Measurements from ENCODE around the gene SYNDIG1L. TPM values are rescaled to one million over a fixed set of nuclear protein-coding genes. Genes with fewer than 3 reads are reported as not detected.

SYNDIG1L gene
- total and polyA plus RNA-seq, 2 of the 4 experiments (the other 2 are of a cell fraction), result not detected

- POLR2A ChIA-PET (ENCODE audit: unreplicated experiment), result no interaction called here
- in situ Hi-C loops (cut with MboI; ENCODE audit: low sequenced_read_pairs), result no loop called here
Measured at GRCh38 chr14:74457565-74457895, 31.5 kb upstream of the SYNDIG1L start.

More at GRCh38 chr14:74457565-74457895, 31.5 kb upstream of the SYNDIG1L start:
- H3K4ac ChIP-seq (ENCODE audit: low read depth, low read length), result no peak overlapping the region
- no peak overlapping the region for H2BK120ac ChIP-seq (ENCODE audit: low read depth, low read length)
- no peaks in the 10 kb centered on the region; the same call in 1 of the 2 replicates for H3K4me1 ChIP-seq (ENCODE audit: control insufficient read depth, insufficient read depth, low read length)
- DNase-seq, result no peak
- H2BK15ac ChIP-seq (ENCODE audit: low read depth, low read length), result no peak overlapping the region
- H3K23ac ChIP-seq (ENCODE audit: low read depth, low read length), result no peak overlapping the region
- no peak overlapping the region for H2BK20ac ChIP-seq (ENCODE audit: low read depth, low read length)
- no peaks in the 10 kb centered on the region for H3K9me3 ChIP-seq (ENCODE audit: control insufficient read depth, insufficient read depth, low read length)
- no peak overlapping the region for H2AK5ac ChIP-seq (ENCODE audit: low read depth, low read length)
- no peak overlapping the region for H2BK5ac ChIP-seq (ENCODE audit: low read depth, low read length, poor library complexity, severe bottlenecking)
- H3K18ac ChIP-seq (ENCODE audit: low read depth, low read length), result no peak overlapping the region
- no peak overlapping the region for H3K56ac ChIP-seq (ENCODE audit: extremely low read depth, insufficient read depth, low read length)
- H4K8ac ChIP-seq (ENCODE audit: low read depth in 2 of 2, low read length in 2 of 2), result no peak overlapping the region
- no peak overlapping the region for H3K27ac ChIP-seq (ENCODE audit: insufficient read depth, low read length)
- intact Hi-C loops (cut with micrococcal nuclease), result no loop called here
- H3K9me1 ChIP-seq (ENCODE audit: insufficient read depth, low read length), result no peaks in the 10 kb centered on the region
- no CpG with 5 or more reads among the region's 4 CpGs for WGBS, 2 experiments (ENCODE audit: extremely low coverage in 2 of 2, insufficient read length in 1 of 2)
- CTCF ChIA-PET, result no interaction called here
- H2AFZ ChIP-seq (replicated peaks; ENCODE audit: low read length, poor library complexity), result no peak overlapping the region
- no peaks in the 10 kb centered on the region for H3K79me1 ChIP-seq (ENCODE audit: low read depth in 1 of 2, low read length in 2 of 2)
- dilution Hi-C loops (cut with HindIII; ENCODE audit: low sequenced_read_pairs, unreplicated experiment), result no loop called here
- H3K36me3 ChIP-seq (ENCODE audit: control insufficient read depth, insufficient read depth, low read length), result no peaks in the 10 kb centered on the region
- no peak overlapping the region for H3K9ac ChIP-seq (ENCODE audit: low read depth, low read length)
- H3K27me3 ChIP-seq (ENCODE audit: control insufficient read depth, insufficient read depth, low read length), result peaks cover 37% of the 10 kb centered on the region
- H3K14ac ChIP-seq (replicated peaks; ENCODE audit: low read depth, low read length), result no peak overlapping the region
- H2AK9ac ChIP-seq (replicated peaks; ENCODE audit: low read depth, low read length, poor library complexity), result no peak overlapping the region
- ATAC-seq (ENCODE audit: low read depth), result no peak
- H4K20me1 ChIP-seq (ENCODE audit: insufficient read depth, low read length), result no peaks in the 10 kb centered on the region
- no TSS peak for BruUV-seq (replicated peaks)
- no peak overlapping the region for H3K4me2 ChIP-seq (ENCODE audit: low read depth, low read length)
- no peak for TF ChIP-seq RCOR1 (IDR thresholded peaks at IDR 0.05; ENCODE audit: insufficient replicate concordance, low read length)
- no peak for TF ChIP-seq CHD1 (IDR thresholded peaks at IDR 0.05; ENCODE audit: low read depth, low read length)
- TF ChIP-seq, protein P1, sequence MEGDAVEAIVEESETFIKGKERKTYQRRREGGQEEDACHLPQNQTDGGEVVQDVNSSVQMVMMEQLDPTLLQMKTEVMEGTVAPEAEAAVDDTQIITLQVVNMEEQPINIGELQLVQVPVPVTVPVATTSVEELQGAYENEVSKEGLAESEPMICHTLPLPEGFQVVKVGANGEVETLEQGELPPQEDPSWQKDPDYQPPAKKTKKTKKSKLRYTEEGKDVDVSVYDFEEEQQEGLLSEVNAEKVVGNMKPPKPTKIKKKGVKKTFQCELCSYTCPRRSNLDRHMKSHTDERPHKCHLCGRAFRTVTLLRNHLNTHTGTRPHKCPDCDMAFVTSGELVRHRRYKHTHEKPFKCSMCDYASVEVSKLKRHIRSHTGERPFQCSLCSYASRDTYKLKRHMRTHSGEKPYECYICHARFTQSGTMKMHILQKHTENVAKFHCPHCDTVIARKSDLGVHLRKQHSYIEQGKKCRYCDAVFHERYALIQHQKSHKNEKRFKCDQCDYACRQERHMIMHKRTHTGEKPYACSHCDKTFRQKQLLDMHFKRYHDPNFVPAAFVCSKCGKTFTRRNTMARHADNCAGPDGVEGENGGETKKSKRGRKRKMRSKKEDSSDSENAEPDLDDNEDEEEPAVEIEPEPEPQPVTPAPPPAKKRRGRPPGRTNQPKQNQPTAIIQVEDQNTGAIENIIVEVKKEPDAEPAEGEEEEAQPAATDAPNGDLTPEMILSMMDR (conservative IDR thresholded peaks at IDR 0.05; ENCODE audit: low read depth, low read length), result no peak
- no peak for TF ChIP-seq MXI1 (IDR thresholded peaks at IDR 0.05; ENCODE audit: borderline replicate concordance, low read depth, low read length)
- H3K4me3 ChIP-seq (ENCODE audit: insufficient read depth, low read depth, low read length), result no peak overlapping the region
- H4K91ac ChIP-seq (ENCODE audit: insufficient read depth, low read depth, low read length), result no peak overlapping the region
- no peak overlapping the region for H4K5ac ChIP-seq (ENCODE audit: low read depth, low read length)
